ENCODE data around the gene RHBDF2.
A peak's percentile ranks its signal among the peaks of the same experiment; 100 is the strongest.

RHBDF2 gene

GRCh38 chr17:76461765-76462555 lies 39.3 kb downstream of the RHBDF2 start:
- DNase-seq (ENCODE audit: low spot score): no peak

DNA sequence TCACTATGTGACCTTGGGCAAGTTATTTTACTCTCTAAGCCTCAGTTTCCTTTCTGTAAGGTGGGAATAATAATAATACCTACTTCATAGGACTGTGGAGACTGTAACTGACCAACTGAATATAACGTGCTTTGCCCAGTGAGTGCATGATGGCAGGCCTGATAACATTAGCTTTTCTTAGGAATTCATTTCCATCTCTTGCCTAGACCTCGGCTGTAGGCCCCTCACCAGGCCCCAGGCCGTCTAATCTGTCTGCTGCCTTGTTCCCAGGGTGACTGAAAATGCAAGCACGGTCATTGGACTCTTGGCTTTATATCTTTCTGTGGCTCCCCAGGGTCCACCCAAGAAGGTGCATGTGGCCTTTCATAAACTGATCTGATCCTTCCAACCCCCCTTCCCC lies 41.5 kb downstream of the RHBDF2 start:
- DNase-seq (ENCODE audit: low spot score): no peak

GRCh38 chr17:76458580-76459490 lies 42.4 kb downstream of the RHBDF2 start:
- no peak for DNase-seq (ENCODE audit: low spot score)

GRCh38 chr17:76453431-76453743 lies 47.8 kb downstream of the RHBDF2 start:
- no peak for DNase-seq (ENCODE audit: low spot score)

DNA sequence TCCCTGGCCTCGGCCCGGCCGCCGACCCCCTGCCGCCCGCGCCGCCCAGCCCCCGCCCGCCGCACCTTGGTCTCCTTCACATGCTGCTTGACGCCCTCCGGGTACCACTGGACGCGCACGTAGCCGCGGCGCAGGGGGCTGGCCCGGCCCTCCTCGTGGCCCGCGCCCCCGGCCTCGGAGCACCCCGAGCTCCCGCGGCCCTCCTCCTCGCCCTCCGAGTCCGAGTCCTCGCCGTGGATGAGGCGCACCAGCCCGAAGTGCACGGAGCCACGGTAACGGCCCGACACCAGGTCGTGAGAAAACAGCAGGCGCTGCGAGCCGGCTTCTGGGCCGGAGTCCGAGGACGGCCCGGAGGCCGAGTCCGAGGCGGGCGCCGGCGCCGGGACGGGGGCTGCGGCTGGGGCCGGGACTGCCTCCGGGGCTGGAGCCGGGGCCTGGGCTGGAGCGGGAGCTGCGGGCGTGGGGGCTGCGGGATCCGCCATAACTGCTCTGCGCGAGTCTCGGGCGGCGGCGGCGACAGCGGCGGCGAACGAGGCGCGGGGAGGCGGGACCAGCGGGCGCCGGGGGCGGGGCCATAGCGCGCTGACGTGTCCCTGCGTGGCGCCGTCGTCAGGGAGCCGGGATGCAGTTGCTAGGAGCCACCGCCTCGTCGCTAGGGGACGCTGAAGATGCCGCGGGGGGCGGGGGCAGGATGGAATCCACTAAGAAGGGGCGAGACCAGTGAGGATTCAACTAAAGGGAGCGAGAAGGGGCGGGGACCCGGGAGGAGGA lies 48.4 kb downstream of the RHBDF2 start, which contains the start of gene UBE2O:
Gene UBE2O, minus strand, starts transcription at position 493 of the 771 bp plus-strand sequence. Its CDS starts 11 bp downstream, at position 482.
- DNase-seq (ENCODE audit: low spot score): peak; percentile 91

DNA sequence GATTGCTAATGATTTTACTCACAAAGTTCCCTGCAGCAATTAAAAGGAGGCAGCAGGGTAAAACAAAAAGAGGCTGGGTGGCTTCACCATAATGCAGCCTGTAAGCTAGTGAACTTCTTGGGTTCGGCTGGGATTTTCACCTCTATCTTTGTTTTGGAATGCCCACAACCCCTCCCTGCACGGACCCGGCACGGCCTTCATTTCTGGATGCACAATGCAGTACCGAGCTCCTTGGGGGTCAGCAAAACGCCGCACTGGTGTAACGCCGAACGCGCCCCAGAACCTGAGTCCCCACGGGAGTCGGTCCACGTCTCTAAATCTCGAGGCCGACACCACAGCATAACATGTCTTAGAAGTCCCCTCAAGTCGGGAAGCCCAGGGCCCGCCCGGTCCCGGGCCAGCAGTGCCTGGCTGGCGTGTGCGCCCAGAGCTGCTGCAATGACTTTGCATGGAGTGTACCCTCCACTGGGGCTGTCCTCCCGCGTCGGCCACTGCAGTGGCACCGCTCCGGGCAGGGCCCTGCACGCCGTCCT lies 49.0 kb downstream of the RHBDF2 start:
- no peak for DNase-seq (ENCODE audit: low spot score)

GRCh38 chr17:76451506-76451905 lies 49.7 kb downstream of the RHBDF2 start:
- DNase-seq (ENCODE audit: low spot score): no peak

- DNase-seq (ENCODE audit: low spot score): no peak
These were observed 52.1 kb downstream of the RHBDF2 start for GRCh38 chr17:76449126-76449525.

DNA sequence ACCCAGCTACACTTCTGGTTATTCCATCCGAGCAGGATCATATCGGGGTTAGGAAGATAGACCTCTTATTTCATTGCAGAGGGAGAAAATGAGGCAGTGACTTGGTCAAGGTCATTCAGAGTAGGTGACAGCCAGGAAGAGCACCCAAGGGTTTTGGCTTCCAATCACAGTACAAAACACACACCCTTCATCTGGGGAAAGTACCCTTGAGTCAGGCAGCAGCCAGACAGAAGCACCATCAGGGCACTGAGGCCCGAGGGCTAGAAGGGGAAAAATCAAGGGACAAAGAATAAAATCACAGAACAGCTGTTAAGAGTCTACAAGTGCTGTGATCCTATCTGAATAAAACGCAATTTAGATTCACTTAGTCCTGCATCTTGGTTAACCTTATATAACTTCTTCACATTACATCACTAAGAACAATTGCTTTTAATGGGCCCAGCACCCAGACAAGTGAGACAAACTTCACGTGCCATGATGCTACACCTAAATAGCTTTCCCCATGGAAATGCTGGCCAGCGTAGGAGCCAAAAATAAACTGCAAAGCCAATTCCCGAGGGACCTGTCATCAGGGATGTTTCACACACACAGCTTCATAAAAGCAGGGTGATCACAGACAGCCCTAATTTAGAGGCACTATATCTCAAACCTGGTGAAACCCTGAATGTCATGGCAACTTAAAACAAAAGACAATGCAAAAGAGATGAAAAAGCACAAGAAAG lies 53.1 kb downstream of the RHBDF2 start:
- DNase-seq (ENCODE audit: low spot score): no peak

GRCh38 chr17:76446449-76447231 lies 54.6 kb downstream of the RHBDF2 start:
- no peak for DNase-seq (ENCODE audit: low spot score)

DNA sequence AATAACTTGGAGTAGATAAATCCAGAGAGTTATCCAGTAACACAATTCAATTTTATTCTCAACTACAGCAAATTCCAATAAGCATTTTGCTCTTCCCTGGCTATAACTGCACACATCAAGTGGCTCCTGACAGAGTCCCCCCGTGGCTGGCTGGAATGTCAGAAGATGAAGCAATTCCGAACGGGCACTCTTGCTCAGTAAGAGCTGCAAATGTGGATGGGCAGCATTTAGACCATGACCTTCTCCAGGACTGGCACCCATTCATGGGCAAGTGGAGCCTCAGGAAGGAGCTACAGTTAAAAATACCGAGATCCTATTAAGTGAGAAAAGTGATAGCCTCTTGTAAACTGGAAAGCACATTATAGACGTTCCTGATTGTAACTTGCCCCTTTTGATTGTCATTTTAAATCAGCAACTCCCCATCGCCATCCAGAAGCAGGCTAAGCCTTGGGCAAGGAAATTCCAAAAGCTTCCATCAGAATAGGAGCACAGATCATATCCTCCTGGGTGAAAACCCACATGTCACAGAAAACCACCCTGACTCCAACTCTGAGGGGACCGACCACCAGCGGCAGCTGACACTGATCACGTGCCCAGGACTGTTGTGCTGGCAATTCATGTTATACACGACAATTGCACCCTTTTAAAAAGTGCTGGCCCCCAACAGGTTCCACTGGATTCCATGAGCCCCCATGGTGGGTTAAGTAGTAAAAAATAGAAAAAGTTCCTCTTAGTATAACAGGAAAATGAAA lies 55.4 kb downstream of the RHBDF2 start:
- DNase-seq (ENCODE audit: low spot score): no peak

GRCh38 chr17:76444518-76445311 lies 56.5 kb downstream of the RHBDF2 start:
- DNase-seq (ENCODE audit: low spot score): no peak

- no peak for DNase-seq (ENCODE audit: low spot score)
These were observed 58.6 kb downstream of the RHBDF2 start for GRCh38 chr17:76442341-76443338.

DNA sequence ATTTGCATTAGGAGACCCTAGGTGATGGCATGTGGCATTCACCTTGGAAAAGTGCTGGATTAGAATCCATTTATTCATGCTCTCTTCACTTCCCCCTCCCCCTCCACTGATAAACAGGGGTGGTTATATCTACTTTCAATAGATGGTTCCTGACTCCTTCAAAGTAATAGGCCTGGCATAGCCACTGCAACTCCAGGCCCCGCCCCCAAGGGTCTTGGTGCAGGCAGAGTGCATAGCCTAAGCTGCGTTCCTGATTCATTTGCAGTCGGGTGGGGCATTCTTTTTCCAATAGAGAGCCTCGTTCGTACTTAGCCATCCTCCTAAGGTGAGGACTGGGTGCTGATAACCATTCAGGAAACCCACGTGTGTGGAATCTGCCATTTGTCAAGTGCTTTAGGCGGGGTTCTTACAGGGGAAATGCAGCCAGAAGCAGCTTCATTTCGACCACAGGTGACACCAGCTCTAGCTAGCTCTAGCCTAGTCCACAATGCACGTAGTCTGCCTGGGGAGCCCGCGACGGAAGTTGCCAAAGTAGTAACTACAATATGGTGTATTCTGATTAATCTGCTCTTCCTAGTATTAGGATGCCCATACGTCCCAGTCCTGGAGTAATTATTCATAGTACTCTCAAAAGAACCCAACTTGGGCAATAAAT lies 59.4 kb downstream of the RHBDF2 start:
- DNase-seq (ENCODE audit: low spot score): no peak

GRCh38 chr17:76440751-76441362 lies 60.4 kb downstream of the RHBDF2 start:
- no peak for DNase-seq (ENCODE audit: low spot score)

DNA sequence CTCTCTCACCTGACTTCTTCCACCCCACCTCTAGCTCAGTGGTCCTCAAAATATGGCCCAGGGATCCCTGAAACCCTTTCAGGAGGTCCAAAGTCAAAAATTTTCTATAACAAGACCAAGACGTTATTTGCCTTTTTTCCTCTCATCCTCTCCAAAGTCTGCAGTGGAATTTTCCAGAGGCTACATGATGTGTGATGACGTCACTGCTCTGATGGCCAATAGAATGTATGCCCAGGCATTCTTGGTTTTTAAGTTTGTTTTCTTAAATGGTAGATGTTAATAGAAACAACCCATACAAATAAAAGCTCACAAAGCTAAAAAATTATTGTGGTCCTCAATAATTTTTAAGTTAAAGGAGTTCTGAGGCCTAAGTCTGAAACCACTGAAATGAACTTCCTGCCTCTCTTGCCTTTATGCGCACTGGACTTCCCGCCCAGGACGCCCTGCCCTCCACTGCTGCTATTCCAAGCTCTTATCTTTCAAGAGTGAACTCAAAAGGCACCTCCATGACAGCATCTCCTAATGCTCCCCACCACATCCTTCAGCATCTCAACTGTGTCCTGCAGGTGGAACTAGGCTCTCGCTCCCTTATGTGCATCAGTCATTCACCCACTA lies 61.8 kb downstream of the RHBDF2 start:
- DNase-seq (ENCODE audit: low spot score): no peak
